HG03565 (cell line): ENCODE data around the gene NPY.
A peak's percentile ranks its signal among the peaks of the same experiment; 100 is the strongest.

Source experiments
- ATAC-seq: cut with Tn5 transposase; IDR thresholded peaks from one replicate; pipeline ENCODE4 v1.9.1; 2021; ENCODE audit warnings: mild to moderate bottlenecking, moderate library complexity; ENCODE audit not compliant: unreplicated experiment

Gene NPY

GRCh38 chr7:24312588-24312987 lies 28.6 kb downstream of the NPY start:
- no peak for ATAC-seq

- no peak for ATAC-seq
These were observed 29.8 kb downstream of the NPY start for GRCh38 chr7:24313777-24314176.

DNA sequence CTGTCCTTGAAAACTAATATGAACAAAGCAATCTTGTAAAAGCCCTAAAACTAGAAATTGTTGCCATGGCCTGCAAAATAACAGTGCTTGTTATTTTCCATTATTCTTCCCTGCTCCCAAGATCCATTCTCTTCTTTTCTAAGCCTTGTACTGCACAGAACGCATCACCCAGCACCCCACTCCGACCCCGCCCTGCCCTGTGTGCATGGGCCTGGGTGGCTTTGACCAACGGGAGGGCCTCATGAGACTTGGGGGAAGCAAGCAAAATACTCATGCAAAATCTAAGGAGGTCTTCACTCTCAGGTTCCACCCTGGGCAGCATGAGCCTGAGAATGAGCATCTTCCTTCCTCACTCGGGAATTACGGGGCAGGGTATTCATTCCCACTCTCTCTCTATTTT lies 32.4 kb downstream of the NPY start:
- no peak for ATAC-seq

GRCh38 chr7:24318326-24318725 lies 34.3 kb downstream of the NPY start:
- no peak for ATAC-seq

- no peak for ATAC-seq
These were observed 35.2 kb downstream of the NPY start for GRCh38 chr7:24319209-24319608.

DNA sequence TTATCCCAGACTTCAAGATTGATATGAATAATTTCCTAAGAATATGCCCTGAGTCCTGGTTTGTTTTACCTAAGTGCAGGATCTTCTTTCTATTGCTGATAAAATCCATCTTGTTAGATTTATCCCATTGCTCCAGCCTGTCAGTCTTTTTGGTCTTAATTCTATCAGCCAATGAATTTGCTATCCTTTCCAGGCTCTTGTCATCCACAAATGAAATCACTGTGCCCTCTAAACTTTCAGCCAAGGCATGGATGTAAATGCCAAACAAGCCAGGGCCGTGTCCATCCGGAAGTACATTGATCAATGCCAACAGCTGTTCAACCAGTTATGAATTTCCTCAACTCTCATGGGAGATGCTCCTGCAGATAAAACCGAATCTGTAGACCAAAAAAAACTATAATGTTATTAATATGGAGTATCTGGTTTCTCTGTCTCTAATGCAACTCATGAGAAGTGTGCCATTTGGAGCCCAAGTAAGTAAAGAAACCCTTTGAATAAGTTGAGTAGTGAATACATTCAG lies 40.0 kb downstream of the NPY start:
- ATAC-seq = no peak

DNA sequence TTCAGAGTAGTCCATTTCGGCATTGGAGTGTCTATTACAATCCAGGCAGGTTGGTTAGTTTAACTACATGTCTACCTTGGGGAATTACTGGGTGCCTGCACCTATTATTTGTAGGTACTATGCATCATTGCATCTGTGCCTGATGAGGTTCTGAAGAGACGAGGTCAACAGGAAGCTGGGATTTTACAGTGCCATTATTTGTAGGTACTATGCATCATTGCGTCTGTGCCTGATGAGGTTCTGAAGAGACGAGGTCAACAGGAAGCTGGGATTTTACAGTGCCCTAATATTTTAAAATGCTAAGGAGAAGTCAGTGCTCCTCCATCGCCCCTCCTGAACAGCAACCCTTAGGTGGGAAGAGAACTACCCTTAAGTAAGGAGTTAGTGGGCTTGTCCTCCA lies 41.7 kb downstream of the NPY start:
- peak; percentile 92 for ATAC-seq

DNA sequence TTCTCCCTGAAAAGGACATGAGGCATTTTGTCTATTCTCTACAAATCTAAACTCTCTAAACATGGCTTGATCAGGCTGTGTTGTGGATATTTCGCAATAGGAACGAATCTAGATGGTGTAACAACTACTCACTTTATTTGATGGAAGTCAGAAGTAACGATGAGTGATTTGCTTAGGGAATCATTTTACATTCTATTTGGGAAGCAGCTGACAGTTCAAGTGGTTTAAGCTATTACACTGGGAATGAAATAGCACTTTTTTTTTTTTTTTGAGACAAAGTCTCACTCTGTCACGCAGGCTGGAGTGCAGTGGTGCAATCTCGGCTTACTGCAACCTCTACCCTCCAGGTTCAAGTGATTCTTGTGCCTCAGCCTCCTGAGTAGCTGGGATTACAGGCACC lies 44.1 kb downstream of the NPY start:
- no peak for ATAC-seq

DNA sequence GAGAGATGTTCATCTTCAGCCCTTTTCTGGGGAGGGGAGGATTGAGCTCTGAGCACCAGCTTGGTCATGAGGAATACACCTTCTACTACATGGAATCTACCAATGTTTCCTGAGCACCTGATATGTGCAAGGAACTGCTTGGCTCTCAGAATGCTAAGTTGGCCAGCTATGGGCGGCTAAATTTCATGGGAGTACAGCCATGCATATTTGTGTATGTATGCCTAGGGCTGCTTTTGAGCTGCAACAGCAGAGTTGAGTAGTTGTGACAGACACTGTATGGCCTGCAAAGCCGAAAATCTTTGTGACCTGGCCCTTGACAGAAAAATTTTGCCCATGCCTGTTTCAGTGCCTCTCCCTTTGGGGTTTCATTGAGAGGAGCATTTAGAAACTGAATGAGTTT lies 44.9 kb downstream of the NPY start:
- no peak for ATAC-seq

DNA sequence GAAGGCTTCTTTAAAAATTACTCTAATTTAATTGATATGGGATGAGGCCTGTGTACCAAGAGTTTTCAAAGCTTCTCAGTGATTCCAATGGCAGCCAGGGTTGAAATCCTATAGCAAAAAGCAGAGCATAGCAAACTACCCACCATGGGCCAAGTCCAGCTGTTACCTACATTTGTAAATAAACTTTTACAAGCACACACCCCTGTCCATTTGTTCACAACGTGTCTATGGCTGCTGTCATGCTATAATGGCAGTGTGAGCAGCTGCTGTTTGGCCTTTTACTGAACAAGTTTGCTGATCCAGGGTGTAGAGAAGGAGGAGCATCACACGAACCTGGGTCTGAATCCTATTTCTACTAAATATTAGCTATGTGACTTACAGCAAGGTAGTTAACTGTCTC lies 50.0 kb downstream of the NPY start:
- ATAC-seq = no peak

DNA sequence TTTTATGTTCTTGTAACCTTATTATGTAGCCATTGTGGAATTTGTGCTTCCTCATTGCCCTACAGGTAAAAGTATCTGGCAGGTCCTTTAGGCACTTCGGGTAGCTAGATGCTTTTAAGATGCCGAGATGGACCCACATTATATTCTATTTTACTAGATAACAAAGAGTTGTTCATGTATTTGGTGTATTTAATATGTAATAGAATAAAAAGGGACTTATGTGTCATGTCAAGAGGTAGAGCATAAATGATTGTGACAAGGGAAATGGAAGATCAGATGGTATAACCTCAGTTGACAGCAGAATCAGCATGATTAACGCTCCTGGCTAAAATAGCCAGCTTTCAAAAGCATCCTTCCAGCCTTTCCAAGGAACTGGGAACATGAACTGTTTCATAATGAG lies 50.6 kb downstream of the NPY start:
- ATAC-seq = no peak

GRCh38 chr7:24336461-24336860 lies 52.5 kb downstream of the NPY start:
- no peak for ATAC-seq

GRCh38 chr7:24337180-24337579 lies 53.2 kb downstream of the NPY start:
- no peak for ATAC-seq

GRCh38 chr7:24339575-24339974 lies 55.6 kb downstream of the NPY start:
- ATAC-seq = no peak

- ATAC-seq = no peak
These were observed 56.7 kb downstream of the NPY start for GRCh38 chr7:24340727-24341126.
